COLO668 (cell line): ENCODE measurements around the gene UPK3B.
"Not testable (repeated sequence)": the region's sequence is repeated elsewhere in the genome, so short reads cannot be mapped to it uniquely, and the experiment has no call there.

ENCODE experiments used
- DNase-seq: peaks from one replicate; lab custom pipeline; 2025; ENCODE audit not compliant: unreplicated experiment; lab: John Stamatoyannopoulos, UW

The UPK3B gene

DNA sequence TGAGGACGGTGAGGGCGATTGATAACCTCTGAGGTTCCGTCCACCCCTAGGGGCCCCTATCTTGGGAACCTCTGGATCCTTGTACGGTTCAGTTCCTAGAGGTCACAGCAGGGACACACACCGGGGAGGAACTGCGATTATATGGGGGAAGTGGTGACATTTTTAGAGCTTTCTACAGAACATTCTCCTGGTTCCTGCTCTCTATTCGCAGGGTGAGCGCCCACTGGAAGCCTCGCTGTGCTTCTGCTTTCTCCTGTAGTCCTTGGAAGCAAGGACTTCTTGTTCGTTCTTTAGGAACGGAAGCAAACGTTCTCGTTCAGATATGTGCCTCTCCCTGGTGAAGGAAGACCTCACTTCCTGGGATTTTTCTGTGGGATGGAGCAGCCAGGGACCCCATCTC is 22.4 kb upstream of the UPK3B start:
- not testable (repeated sequence) for DNase-seq

DNA sequence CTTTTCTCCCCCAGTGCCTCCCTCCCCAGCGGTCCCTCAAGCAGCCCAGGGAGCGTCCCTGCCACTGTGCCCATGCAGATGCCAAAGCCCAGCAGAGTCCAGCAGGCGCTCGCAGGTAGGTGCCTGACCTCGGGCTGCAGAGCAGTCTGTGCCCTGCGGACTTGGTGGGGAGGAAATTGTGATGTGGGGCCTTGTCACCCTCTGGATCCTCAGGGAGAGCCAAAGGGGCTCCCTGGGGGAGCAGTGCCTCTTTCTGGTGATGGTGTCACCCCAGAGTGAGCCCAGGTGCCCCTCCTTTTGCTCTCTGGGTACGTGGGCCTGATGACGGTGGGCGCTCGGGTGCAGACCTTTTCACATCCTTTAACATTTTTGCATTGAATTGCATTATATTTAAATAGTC is 18.2 kb upstream of the UPK3B start:
- DNase-seq, result not testable (repeated sequence)

- DNase-seq, result not testable (repeated sequence)
Observed at GRCh38 chr7:76495717-76496116, 14.6 kb upstream of the UPK3B start.

DNA sequence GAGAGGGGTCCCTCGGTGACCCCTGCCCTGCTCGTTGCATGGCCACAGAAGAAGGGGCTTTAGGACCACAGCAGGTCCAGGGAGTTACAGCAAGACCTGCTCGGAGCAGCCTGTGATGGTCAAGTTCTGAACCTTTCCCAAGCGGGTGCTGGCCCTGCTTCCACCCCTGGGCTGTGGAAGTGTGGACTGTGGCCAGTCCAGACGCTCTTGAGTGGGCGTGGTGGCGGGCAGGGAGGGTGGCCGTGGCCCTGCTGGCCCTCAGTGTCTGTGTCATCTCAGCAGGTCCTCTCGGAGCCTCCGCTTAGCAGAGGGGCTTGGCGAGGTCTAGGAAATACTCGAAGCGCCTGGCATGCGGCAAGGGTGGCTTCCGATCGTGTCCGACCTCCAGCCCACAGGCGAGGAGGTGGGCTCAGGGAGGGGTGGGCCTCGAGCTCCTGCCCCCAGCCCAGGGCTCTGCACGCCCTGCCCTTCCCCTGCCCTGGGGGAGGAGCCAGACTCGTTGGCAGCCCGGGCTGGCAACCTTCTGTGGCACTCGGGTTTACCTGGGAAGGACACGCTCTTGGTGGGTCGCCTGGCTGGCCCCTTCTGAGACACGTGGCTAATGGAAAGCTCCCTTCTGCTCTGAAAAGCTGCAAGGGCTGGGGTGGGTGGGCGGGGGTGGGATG is 12.3 kb upstream of the UPK3B start:
- not testable (repeated sequence) for DNase-seq

DNA sequence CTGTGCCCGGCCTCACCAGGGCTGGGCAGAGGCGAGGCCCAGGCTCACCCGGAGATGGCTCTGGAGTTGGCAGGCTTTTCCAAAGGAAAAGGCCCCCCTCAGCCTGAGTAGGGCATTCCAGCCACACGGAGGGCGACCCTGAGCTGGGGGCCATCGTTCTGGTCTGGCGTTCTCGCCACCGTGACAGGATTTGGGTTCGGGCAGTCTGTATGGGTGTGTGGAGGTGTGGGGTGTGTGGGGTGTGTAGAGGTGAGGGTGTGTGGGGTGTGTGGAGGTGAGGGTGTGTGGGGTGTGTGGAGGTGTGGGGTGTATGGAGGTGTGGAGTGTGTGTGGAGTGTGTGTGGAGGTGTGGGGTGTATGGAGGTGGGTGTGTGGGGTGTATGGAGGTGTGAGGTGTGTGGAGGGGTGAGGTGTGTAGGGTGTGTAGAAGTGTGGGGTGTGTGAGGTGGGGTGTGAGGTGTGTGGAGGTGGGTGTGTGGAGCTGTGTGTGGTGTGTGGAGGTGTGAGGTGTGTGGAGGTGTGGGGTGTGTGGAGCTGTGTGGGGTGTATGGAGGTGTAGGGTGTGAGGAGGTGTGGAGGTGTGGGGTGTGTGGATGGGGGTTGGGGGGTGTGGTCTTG is 11.7 kb upstream of the UPK3B start:
- DNase-seq, result not testable (repeated sequence)

DNA sequence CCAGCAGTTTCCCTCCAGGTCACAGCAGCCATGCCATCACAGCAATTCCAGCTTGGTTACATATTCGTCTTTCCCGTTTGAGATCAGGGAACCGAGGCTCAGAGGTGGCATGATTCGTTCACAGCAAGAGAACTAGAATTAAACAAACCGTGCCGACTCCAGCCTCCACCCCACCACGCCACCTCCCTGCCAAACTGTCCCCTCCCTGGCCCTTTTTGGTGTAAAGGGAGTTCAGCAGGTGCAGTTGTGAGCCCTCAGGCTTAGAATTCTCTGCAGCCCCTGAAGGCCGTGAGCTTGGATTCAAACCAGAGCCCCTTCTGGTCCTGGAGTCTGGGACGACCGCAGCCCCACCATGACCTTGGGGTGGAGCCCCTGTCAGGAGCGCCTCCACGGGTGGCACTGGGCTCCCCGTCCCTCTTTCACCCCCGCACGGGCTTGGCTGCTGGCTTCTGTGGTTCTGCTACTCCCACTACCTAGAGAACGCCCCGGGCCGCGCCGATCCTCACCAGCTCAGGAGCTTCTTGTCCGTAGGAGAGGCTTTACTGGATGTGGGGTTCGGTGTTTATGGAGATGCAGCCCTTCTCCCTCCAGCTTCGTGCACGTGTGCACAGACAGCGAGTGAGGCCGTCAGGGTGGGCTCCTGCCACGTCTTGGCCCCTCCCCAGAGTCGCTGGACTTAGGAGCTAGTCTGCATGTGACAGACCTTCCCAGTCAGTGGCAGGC is 11.0 kb upstream of the UPK3B start:
- DNase-seq, result not testable (repeated sequence)

- DNase-seq, result not testable (repeated sequence)
Observed at GRCh38 chr7:76499924-76500241, 10.5 kb upstream of the UPK3B start.

- not testable (repeated sequence) for DNase-seq
Observed at GRCh38 chr7:76502224-76502623, 8.1 kb upstream of the UPK3B start.

DNA sequence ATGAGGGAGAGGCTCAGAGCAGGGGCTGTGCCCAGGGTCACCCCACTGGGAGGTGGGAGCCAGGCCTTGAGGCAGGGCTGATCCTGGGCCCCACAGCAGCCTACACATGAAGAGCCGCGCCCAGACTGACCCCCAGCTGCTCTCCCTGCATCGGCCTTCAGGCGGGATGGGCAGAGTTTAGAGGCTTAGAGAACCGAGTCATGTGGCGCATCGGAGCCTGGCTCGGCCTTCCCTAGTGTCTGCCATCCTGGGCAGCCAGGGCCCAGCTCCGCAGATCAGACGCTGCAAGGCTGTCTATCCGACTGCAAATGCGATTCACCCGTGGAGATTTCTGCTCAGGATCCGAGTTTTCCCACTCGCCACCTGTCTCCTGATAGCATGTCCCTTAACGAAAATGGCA is 7.5 kb upstream of the UPK3B start:
- not testable (repeated sequence) for DNase-seq

DNA sequence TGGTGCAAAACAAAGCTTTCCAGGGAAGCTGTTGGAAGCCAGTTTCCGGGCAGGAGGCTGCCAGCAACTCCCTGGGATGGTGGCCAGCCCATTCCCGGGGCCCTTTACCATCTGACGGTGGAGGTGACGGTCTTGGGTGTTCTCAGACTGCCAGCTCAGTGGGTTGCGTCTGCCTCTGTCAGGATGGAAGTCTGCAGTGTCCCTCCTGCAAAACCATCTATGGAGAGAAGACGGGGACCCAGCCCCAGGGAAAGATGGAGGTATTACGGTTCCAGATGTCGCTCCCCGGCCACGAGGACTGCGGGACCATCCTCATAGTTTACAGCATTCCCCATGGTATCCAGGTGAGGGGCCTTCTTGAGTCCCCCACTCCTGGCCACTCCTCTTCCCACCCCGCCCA is 7.1 kb upstream of the UPK3B start:
- DNase-seq, result not testable (repeated sequence)

- not testable (repeated sequence) for DNase-seq
Observed at GRCh38 chr7:76504351-76505167, 5.8 kb upstream of the UPK3B start.

- DNase-seq, result no peak
Observed at GRCh38 chr7:76505168-76506080, 4.9 kb upstream of the UPK3B start.

GRCh38 chr7:76506081-76506440 is 4.3 kb upstream of the UPK3B start:
- DNase-seq, result no peak

DNA sequence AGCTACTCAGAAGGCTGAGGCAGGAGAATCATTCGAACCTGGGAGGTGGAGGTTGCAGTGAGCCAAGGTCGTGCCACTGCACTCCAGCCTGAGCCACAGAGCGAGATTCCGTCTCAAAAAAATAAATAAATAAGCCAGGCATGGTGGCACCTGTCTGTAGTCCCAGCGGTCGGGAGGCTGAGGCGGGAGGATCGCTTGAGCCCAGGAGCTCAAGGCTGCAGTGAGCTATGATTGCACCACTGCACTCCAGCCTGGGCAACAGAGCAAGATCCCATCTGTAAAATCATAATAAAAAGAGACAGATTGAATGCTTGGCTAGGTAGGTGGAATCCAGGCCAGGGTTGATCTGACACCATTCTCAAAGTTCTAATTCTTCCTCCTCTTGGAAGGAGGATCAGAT is 3.7 kb upstream of the UPK3B start:
- DNase-seq, result not testable (repeated sequence)

- no peak for DNase-seq
Observed at GRCh38 chr7:76507723-76508406, 2.5 kb upstream of the UPK3B start.

DNA sequence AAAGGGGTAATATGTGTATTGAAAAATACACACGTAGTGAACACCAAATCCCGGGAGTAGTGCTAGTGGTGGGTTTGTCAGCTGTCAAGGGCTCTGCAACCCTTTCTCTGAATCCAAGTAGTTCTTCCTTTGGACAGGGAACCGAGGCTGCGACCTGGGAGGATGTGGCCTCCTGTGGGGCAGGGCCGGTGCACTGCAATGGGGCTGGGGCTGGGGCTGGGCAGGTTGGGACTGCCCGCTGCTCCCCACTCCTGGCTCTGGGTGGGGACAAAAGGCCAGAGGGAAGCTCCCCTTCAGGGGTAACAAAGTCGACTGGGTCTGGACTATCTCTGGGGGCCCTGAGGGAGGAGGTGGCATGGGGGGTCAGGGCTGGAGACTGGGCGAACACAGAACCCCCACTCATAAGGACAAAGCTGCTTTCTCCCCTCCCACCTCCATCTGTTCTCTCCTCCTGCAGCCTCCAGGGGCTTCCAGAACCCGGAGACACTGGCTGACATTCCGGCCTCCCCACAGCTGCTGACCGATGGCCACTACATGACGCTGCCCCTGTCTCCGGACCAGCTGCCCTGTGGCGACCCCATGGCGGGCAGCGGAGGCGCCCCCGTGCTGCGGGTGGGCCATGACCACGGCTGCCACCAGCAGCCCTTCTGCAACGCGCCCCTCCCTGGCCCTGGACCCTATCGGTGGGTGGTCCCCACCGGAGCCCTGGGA is 1.0 kb downstream of the UPK3B start:
- not testable (repeated sequence) for DNase-seq

- DNase-seq, result not testable (repeated sequence)
Observed at GRCh38 chr7:76511911-76512885, 1.8 kb downstream of the UPK3B start.
